HepG2 (cell line): ENCODE measurements around the gene PCNX4. TPM values are rescaled to one million over a fixed set of nuclear protein-coding genes. Genes with fewer than 3 reads are reported as not detected.

ENCODE experiments used
- ATAC-seq: fragments of 200-7000 bp; cut with Tn5 transposase; 3 replicates; pipeline ENCODE4 v1.9.1; 2020; ENCODE audit warnings: mild to moderate bottlenecking, moderate library complexity
- BruUV-seq: library from RNA; stranded (reverse); fragments of 400-500 nt; replicated peaks from 2 replicates; lab custom pipeline; 2021; lab: Mats Ljungman, UMichigan
- CTCF ChIA-PET: fragments of 300-600 bp; formaldehyde crosslinking; extraction: SDS; loops from one replicate; lab custom pipeline; 2021; ENCODE audit warnings: low total read pairs, inconsistent platforms, low intra/inter-chr PET ratio; lab: Yijun Ruan, JAX
- POLR2A ChIA-PET: fragments of 350-600 bp; sonication (Branson Sonifier 250); formaldehyde crosslinking; loops from one replicate; lab custom pipeline; 2020; ENCODE audit warnings: antibody characterized with exemption, inconsistent platforms; lab: Yijun Ruan, JAX
- DNase-seq: peaks from one replicate; pipeline ENCODE4 v3.0.0-alpha.2; 2015; ENCODE audit warnings: low spot score
- FAIRE-seq: peaks from 3 replicates; lab custom pipeline; 2011; peaks lifted over from hg19 to GRCh38; lab: Jason Lieb, UNC
- H2AFZ ChIP-seq: one replicate; pipeline ENCODE4 v1.6.1; 2011; ENCODE audit warnings: low read length, inconsistent platforms
- H3K27ac ChIP-seq: fragments of 300-600 bp; 3 replicates; pipeline ENCODE4 v1.8.0; 2011; ENCODE audit warnings: mixed run types, mild to moderate bottlenecking, mixed read lengths, low read length, inconsistent platforms; ENCODE audit not compliant: insufficient read depth; ENCODE audit errors: extremely low read length
- H3K27me3 ChIP-seq, 2 experiments: fragments of 200-600 bp in 1 of 2; 2 replicates in 1 of 2; 3 replicates in 1 of 2; pipeline versions ENCODE4 v1.6.0 to v1.8.0; 2011; ENCODE audit warnings: low read length in 2 of 2, mild to moderate bottlenecking in 2 of 2, moderate library complexity in 2 of 2, inconsistent platforms in 1 of 2; ENCODE audit not compliant: insufficient read depth in 2 of 2, control insufficient read depth in 1 of 2
- H3K36me3 ChIP-seq, 2 experiments: fragments of 200-600 bp in 1 of 2; replicated peaks in 1 of 2; 2 replicates in 1 of 2; 3 replicates in 1 of 2; pipeline versions ENCODE4 v1.5.1 to v1.8.0; 2011; ENCODE audit warnings: low read length in 2 of 2, inconsistent platforms in 1 of 2; ENCODE audit not compliant: insufficient read depth in 2 of 2, control insufficient read depth in 1 of 2
- H3K4me1 ChIP-seq: 2 replicates; pipeline ENCODE4 v1.5.1; 2012; ENCODE audit warnings: low read length, inconsistent platforms; ENCODE audit not compliant: insufficient read depth
- H3K4me2 ChIP-seq: 2 replicates; pipeline ENCODE4 v1.6.0; 2011; ENCODE audit warnings: low read depth, low read length, inconsistent platforms
- H3K4me3 ChIP-seq, 3 experiments: fragments of 200-600 bp in 1 of 3; sonication (generic), shearing (Covaris generic) in 1 of 3; replicated peaks in 1 of 3; 2 replicates each; pipeline ENCODE4 v1.5.1; 2011 to 2016; ENCODE audit warnings: low read length in 3 of 3, inconsistent platforms in 2 of 3, low read depth in 2 of 3, mild to moderate bottlenecking in 2 of 3, control low read depth in 1 of 3, mixed read lengths in 1 of 3; ENCODE audit not compliant: insufficient read depth in 1 of 3
- H3K79me2 ChIP-seq: one replicate; pipeline ENCODE4 v1.6.1; 2011; ENCODE audit warnings: low read length, inconsistent platforms; ENCODE audit not compliant: insufficient read depth
- H3K9ac ChIP-seq: 2 replicates; pipeline ENCODE4 v1.6.0; 2011; ENCODE audit warnings: mild to moderate bottlenecking, low read depth, low read length, inconsistent platforms; ENCODE audit not compliant: insufficient read depth
- H3K9me3 ChIP-seq: 2 replicates; pipeline ENCODE4 v1.5.1; 2012; ENCODE audit warnings: mild to moderate bottlenecking, low read length
- H4K20me1 ChIP-seq: 2 replicates; pipeline ENCODE4 v1.6.0; 2011; ENCODE audit warnings: inconsistent platforms, mild to moderate bottlenecking, low read length, moderate library complexity; ENCODE audit not compliant: insufficient read depth
- ARNTL ChIP-seq: sonication (generic); formaldehyde crosslinking; IDR thresholded peaks from 2 replicates; pipeline ENCODE4 v1.4.0; 2020; ENCODE audit warnings: mild to moderate bottlenecking, missing genetic modification reagents
- ATF1 ChIP-seq: IDR thresholded peaks from 2 replicates; pipeline ENCODE4 v1.6.1; 2016; ENCODE audit warnings: mild to moderate bottlenecking, control low read depth
- CCAR2 ChIP-seq: fragments of 200-400 bp; formaldehyde crosslinking; optimal IDR thresholded peaks from 2 replicates; pipeline ENCODE3; 2018; ENCODE audit warnings: low read depth, mild to moderate bottlenecking, low read length, moderate library complexity
- HBP1 ChIP-seq: IDR thresholded peaks from 2 replicates; pipeline ENCODE4 v1.6.1; 2016; ENCODE audit warnings: low read depth, control low read depth
- HDAC2 ChIP-seq: sonication (generic); formaldehyde crosslinking; IDR thresholded peaks from 2 replicates; pipeline ENCODE4 v1.4.0; 2020; ENCODE audit warnings: missing genetic modification reagents
- HMGA1 ChIP-seq: sonication (generic); formaldehyde crosslinking; conservative IDR thresholded peaks from 2 replicates; pipeline ENCODE4 v1.4.0; 2020; ENCODE audit warnings: missing genetic modification reagents
- HNRNPK ChIP-seq: fragments of 200-400 bp; formaldehyde crosslinking; IDR thresholded peaks from 2 replicates; pipeline ENCODE4 v1.6.1; 2018; ENCODE audit warnings: low read length, low read depth, moderate library complexity, mild to moderate bottlenecking; ENCODE audit not compliant: poor library complexity, severe bottlenecking
- HNRNPL ChIP-seq: fragments of 200-400 bp; formaldehyde crosslinking; IDR thresholded peaks from 2 replicates; pipeline ENCODE4 v1.6.1; 2017; ENCODE audit warnings: mild to moderate bottlenecking, low read depth, low read length
- NKX3-1 ChIP-seq: sonication (generic); formaldehyde crosslinking; IDR thresholded peaks from 2 replicates; pipeline ENCODE4 v1.5.0; 2020; ENCODE audit warnings: missing genetic modification reagents
- RBM22 ChIP-seq: fragments of 200-400 bp; formaldehyde crosslinking; optimal IDR thresholded peaks from 2 replicates; pipeline ENCODE3; 2017; ENCODE audit warnings: mild to moderate bottlenecking, low read length, moderate library complexity
- ZBTB38 ChIP-seq: sonication (generic); formaldehyde crosslinking; IDR thresholded peaks from 2 replicates; pipeline ENCODE4 v1.5.1; 2020; ENCODE audit warnings: mild to moderate bottlenecking, missing genetic modification reagents
- ZNF256 ChIP-seq: sonication (generic); formaldehyde crosslinking; conservative IDR thresholded peaks from 2 replicates; pipeline ENCODE4 v1.4.0; 2020; ENCODE audit warnings: missing genetic modification reagents
- ZNF44 ChIP-seq: sonication (generic); formaldehyde crosslinking; IDR thresholded peaks from 2 replicates; pipeline ENCODE4 v1.5.1; 2020; ENCODE audit warnings: mild to moderate bottlenecking, missing genetic modification reagents
- ZNF530 ChIP-seq: sonication (generic); formaldehyde crosslinking; IDR thresholded peaks from 2 replicates; pipeline ENCODE4 v1.5.0; 2020; ENCODE audit warnings: low read depth, mild to moderate bottlenecking, missing genetic modification reagents
- ZNF704 ChIP-seq: sonication (generic); formaldehyde crosslinking; IDR thresholded peaks from 2 replicates; pipeline ENCODE4 v1.8.1; 2023; ENCODE audit warnings: mild to moderate bottlenecking, inconsistent platforms, moderate library complexity, missing genetic modification reagents, borderline replicate concordance
- ZNF792 ChIP-seq: IDR thresholded peaks from 2 replicates; pipeline ENCODE4 v1.6.1; 2016
- ZSCAN12 ChIP-seq: sonication (generic); formaldehyde crosslinking; IDR thresholded peaks from 2 replicates; pipeline ENCODE4 v1.9.0; 2021; ENCODE audit warnings: mild to moderate bottlenecking, missing genetic modification reagents
- WGBS: methylation state at CpG from one replicate; pipeline ENCODE4 v1.1.6; 2017; ENCODE audit warnings: low lambda C conversion rate; 5-methylcytosine and 5-hydroxymethylcytosine counted together
- in situ Hi-C: cut with HindIII; loops from 2 replicates; pipeline ENCODE4 v1.10.0; 2017; ENCODE audit warnings: low pct_unique_long_range_greater_than_20kb; ENCODE audit not compliant: extremely low pct_ligation_motif_present
- intact Hi-C: fragments of 100-400 bp; cut with micrococcal nuclease; formaldehyde crosslinking; loops from one replicate; pipeline ENCODE4 v1.10.0; 2022; ENCODE audit not compliant: unreplicated experiment
- polyA plus RNA-seq, 8 experiments: library from polyadenylated mRNA; depleted of rRNA in 3 of 8; stranded (reverse) in 7 of 8; unstranded in 1 of 8; fragments of >200 nt; fragmentation: Illumina TruSeq in 4 of 8; extraction: Trizol in 4 of 8; gene quantifications; 2 replicates each; pipeline versions ENCODE4 v1.2.1 to v1.2.3, GENCODE V29; 2011 to 2016; ENCODE audit warnings: low read depth in 4 of 8, missing spikeins in 1 of 8, mixed read lengths in 1 of 8; ENCODE audit not compliant: insufficient read depth in 1 of 8
- total RNA-seq, 5 experiments: library from RNA; depleted of rRNA; stranded (reverse); fragments of >200 nt; fragmentation: Illumina TruSeq; extraction: Trizol; gene quantifications; 2 replicates each; pipeline ENCODE4 v1.2.3, GENCODE V29; 2016; ENCODE audit warnings: low read depth in 1 of 5

The PCNX4 gene
- total and polyA plus RNA-seq, 2 of the 13 experiments (the other 11 are each of a cell fraction or from before 2014, with no cell fraction given), result 28.6 to 43.0 TPM

GRCh38 chr14:60206837-60207533 is 115.3 kb downstream of the PCNX4 start (continued):
- TF ChIP-seq HNRNPK (no peak), ATF1 (CRISPR knock-in tag) (no peak), HMGA1 (CRISPR knock-in tag) (no peak), HBP1 (CRISPR knock-in tag) (no peak), ZBTB38 (no peak), ZNF44 (no peak)
- TF ChIP-seq, all 625 proteins: peak for 0

- Histone ChIP-seq H3K9ac (no peak overlapping the region), H3K79me2 (no peaks in the 10 kb centered on the region), H3K36me3 (no peaks in the 10 kb centered on the region), H3K27me3 (no peaks in the 10 kb centered on the region; a peak in 2 of 5 replicates), H2AFZ (no peak overlapping the region), H3K4me2 (no peak overlapping the region), H3K9me3 (no peaks in the 10 kb centered on the region), H3K27ac (no peak overlapping the region), H4K20me1 (no peaks in the 10 kb centered on the region), H3K4me1 (no peaks in the 10 kb centered on the region), H3K4me3 (no peak overlapping the region)
- in situ Hi-C loops, result no loop called here
- FAIRE-seq, result no peak
- intact Hi-C loops, result no loop called here
- ATAC-seq, result no peak
- no peak for DNase-seq
- TF ChIP-seq HNRNPL (no peak), ZNF792 (no peak), ARNTL (no peak), ZSCAN12 (CRISPR knock-in tag) (no peak), CCAR2 (no peak), ZNF256 (CRISPR knock-in tag) (no peak), RBM22 (no peak), ZNF704 (CRISPR knock-in tag) (no peak), ZNF530 (CRISPR knock-in tag) (no peak), HDAC2 (CRISPR knock-in tag) (no peak), NKX3-1 (CRISPR knock-in tag) (no peak)
- CTCF ChIA-PET, result no interaction called here
- POLR2A ChIA-PET, result no interaction called here
- no TSS peak for BruUV-seq
- 0% methylated on average over 1 of the region's 1 CpG for WGBS
Measured at GRCh38 chr14:60210703-60211102, 119.0 kb downstream of the PCNX4 start.
